IPS-NIHi7 (cell line): Measurements from ENCODE around the gene OR2C1.

ENCODE experiments used
- DNase-seq: peaks from one replicate; pipeline ENCODE4 v3.0.0; 2012; ENCODE audit warnings: mixed read lengths; ENCODE audit errors: extremely low spot score

OR2C1 gene

DNA sequence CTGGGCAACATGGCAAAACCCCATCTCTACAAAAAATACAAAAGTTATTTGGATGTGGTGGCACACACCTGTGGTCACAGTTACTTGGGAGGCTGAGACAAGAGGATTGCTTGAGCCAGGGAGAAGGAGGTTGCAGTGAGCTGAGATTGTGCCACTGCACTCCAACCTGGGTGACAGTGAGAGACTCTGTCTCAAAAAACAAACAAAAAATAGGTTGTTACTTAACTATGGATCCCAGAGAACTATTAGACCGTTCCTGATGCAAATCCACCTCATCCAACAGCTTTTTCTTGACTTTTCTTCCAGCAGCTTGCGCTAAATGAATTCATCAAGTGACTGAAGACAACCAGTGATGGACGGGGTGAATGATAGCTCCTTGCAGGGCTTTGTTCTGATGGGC lies at the start of gene OR2C1:
OR2C1 (plus strand) TSS at position 301 of the 400 bp plus-strand sequence; CDS start at position 353, 52 bp downstream.
- no peak for DNase-seq

DNA sequence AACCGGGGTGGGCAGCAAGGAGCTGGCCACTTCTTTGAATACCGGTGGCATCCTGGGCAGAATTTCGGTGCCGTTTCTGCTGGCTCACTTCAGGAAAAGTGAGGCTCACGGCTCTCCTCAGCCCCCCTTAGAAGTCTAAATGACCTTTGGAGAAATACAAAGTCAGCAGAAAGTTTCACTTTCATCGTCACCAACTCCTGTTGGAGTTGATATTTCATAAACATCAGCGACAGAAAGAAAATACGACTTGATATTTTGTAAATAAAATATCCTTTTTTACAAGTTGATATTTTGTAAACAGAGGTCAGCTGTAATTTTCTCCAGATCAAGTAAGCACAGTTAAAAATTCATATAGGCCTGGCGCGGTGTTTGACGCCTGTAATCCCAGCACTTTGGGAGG lies 49.6 kb upstream of the OR2C1 start:
- no peak for DNase-seq

DNA sequence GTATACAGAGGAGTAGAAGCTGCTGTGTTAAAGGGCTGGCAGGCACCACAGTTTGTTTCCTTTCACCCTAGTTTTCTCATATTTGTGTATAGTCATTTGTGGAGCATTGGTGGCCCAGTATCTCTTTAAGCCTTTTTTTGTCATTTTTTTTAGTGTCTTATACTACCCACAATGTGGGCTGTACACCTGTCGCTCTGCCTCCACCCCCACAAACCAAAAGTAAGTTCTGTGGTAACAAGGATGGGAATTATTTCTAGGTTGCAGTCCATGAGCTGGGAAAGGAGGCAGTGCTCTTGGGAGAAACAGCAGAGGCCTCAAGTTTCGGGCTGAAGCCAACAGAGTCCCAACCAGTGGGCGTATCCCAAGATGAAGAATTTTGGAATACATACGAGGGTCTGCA lies 44.2 kb upstream of the OR2C1 start:
- DNase-seq: no peak

DNA sequence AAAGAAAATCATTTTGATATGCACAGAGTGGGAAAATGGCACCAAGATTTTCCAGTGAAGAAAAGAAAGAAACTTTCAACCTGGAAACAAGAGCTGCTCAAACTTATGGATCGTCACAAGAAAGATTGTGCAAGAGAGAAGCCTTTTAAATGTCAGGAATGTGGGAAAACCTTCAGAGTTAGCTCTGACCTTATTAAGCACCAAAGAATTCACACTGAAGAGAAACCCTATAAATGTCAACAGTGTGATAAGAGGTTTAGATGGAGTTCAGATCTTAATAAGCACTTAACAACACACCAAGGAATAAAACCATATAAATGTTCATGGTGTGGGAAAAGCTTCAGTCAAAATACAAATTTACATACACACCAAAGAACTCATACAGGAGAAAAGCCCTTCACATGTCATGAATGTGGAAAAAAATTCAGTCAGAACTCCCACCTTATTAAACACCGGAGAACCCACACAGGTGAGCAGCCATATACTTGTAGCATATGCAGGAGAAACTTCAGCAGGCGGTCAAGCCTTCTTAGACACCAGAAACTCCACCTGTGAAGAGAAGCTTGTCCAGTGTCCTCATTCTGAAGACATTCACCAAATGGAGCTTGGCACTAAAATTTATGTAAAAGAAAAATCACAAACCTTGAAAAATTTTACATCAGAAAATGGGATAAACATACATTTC lies 38.2 kb upstream of the OR2C1 start:
- DNase-seq: no peak

DNA sequence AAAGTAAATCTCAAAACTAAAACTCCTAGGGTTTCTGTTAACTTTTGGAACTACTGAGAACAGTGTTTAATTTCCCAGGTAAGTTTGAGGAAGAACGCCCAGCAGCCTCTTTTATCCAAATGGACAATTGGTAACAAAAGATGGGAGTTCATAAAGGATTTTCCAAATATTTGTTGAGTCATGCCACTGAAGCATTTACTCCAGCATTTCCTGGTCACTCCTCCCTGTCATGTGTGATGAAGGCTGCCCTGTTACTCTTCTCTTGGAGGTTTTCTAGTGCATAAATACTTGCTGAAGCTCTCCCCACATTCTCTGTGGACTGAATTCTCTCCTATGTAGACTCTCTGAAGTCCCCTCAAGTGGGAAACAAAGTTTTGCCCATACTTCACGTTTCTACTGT lies 33.9 kb upstream of the OR2C1 start:
- DNase-seq: no peak

DNA sequence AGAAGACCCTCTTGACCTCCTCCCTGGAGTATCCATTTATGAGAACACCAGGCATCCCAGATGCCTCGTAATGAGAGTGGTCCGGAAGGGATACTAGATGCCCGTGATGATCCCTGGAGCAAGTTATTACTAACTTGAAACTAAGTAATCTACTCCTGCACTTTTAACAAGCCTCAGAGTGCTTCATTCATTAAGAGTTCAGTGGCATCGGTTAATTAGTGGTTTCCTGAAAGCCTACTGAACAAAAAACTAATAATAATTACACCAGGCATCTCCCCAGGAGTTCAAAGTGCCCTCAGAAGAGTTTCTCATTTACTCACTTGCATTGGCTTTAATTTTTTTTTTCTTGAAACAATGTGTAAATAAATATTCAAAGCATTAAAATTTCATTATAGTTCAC lies 28.2 kb upstream of the OR2C1 start:
- no peak for DNase-seq

DNA sequence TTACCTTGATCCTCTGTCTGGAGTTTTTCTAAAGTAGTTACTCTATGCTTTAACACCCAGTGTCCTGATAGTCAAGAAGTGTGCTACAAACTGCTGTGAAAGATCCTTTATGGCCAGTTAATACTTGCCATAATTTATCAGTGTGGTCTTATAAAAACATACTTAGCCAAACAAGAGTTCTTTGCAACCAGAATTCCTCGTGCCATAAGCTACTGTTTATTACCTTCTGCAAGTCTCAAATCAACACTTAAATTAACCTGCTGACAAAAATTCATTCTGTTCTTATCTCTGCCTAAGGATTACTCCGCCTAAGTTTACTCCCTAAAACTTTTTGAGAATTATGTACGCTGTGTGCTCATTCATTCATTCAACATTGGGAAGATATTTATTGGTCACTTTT lies 27.6 kb upstream of the OR2C1 start:
- no peak for DNase-seq

DNA sequence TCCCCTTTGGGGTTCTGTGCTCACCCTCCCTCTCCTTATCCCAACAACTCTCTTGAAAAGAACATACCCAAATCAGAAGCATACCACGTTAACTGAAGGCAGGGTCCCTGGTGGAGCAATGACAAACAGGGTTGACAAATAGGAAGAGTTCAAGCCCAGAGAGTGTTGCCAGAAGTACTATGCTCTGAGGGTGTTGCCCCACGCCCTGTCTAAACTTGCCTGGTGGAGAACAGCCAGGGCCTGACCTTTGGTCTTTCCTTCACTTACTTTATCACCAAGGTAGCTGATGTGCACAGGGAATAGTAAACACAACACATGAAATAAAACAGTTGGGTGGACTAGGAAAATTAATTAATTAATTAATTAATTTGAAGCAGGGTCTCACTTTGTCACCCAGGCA lies 27.0 kb upstream of the OR2C1 start:
- no peak for DNase-seq

DNA sequence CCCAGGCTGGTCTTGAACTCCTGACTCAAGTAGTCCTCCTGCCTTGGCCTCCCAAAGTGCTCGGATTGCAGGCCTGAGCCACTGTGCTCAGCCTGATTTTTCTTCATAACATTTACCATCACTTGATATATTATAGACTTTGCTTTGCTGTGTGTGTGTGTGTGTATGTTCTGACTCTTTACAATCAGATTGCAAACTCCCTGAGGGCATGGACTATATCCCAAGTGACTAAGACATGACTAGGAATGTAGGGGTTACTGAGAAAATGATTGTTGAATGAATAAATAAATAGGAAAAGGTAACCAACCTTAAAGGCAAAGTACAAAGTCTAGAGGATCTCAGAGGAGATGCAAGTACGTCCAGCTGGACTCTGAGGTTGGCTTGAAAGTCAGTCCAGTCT lies 9.6 kb upstream of the OR2C1 start:
- no peak for DNase-seq

DNA sequence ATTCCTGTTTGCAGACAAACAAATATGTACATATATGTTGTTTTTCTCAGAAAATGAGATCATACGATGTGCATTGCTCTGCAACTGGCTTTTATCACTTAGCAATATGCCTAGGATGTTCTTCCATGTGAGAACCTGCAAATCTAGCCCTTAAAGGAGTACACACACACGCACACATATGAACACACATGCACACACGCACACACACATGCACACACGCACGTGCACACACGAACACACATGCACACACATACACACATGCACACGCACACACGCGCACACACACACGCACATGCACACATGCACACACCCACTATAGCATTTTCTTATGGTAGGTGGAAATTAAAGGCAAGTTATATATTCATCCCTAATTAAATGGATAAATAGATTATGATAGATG lies 8.1 kb upstream of the OR2C1 start:
- DNase-seq: no peak

DNA sequence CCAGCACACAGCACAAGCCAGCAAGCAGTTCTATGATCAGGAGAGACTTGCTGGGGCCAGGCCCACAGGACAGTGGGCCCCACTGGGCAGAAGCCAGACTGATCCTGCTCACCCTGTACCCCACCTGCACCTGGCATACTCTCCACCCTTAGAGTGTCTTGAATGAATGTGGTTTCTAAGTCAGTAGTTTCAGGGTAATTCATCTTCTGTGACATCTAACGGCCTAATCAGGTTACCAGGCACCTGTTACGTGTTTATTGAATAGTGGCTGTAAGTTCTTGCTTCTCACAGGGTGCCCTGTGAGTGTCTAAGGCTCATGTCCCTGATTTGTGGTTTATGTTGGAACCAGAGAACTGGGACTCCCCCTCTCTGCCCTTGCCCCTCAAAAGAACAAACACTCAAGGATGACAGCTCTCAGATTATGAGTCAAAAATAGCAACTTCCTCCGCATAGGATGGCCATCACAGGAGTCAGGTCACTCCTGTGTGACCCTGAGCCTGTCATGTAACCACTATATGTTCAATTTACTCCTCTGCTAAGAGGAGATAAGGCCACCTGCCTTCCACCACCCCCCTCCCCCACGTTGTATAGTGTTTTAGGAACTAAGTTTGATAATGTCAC lies 7.0 kb upstream of the OR2C1 start:
- no peak for DNase-seq

DNA sequence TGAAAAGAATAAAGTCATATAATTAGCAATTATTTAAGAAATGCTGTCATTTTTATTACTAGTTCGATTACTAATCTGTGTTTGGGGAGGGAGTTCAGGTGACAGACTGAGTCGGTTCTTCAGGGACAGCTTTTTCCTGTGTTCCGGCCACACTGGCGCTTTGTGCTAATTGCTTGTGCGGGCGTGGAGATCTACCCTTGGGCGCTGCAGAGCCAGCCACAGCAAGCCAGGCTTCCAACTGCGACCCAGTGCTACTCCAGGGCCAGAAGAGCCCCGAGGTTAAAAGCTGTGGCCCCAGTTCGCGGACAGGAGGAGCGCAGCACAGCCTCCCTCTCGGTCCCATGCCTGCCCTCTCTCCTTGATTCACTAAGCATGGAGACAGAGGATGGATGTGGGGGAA lies 6.5 kb upstream of the OR2C1 start:
- no peak for DNase-seq

DNA sequence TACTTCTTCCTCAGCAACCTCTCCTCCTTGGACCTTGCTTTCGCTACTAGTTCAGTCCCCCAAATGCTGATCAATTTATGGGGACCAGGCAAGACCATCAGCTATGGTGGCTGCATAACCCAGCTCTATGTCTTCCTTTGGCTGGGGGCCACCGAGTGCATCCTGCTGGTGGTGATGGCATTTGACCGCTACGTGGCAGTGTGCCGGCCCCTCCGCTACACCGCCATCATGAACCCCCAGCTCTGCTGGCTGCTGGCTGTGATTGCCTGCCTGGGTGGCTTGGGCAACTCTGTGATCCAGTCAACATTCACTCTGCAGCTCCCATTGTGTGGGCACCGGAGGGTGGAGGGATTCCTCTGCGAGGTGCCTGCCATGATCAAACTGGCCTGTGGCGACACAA lies 429 bp downstream of the OR2C1 start:
- no peak for DNase-seq

DNA sequence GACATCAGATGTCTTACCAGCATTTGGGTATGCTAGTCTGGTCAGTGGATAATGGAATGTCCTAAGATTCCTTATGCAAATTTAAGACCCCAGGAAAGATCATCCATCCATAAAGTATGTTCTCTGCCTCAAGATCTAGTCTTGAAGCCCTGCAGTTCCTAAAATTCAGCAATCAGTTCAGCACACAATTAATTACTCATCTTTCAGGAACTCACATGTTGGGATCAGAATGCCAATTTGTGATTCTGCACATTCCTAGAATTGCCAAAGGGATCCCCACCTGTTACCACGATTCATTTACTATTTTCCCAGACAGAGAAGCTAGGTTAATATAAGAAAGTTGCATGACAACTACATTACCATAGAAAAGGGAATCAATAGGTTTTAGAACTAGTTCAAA lies 3.2 kb downstream of the OR2C1 start:
- DNase-seq: no peak

DNA sequence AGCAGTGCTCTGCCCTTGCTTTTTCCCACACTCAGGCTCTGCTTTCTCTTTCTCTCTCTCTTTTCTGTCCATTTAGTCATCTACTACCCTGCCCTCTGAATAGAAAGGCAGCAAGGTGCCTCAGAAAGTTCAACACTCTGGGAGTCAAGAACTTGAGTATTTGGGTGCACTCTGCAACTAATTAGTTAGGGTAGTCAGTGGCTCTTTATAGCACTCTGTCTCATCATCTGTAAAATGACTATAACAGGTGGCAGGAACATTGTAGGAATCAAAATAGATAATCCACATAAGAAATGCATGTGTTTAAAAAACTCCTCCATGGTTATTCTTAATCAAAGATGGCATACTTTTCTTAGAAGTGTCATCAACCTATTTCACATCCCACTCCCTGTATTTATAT lies 7.2 kb downstream of the OR2C1 start:
- DNase-seq: no peak

DNA sequence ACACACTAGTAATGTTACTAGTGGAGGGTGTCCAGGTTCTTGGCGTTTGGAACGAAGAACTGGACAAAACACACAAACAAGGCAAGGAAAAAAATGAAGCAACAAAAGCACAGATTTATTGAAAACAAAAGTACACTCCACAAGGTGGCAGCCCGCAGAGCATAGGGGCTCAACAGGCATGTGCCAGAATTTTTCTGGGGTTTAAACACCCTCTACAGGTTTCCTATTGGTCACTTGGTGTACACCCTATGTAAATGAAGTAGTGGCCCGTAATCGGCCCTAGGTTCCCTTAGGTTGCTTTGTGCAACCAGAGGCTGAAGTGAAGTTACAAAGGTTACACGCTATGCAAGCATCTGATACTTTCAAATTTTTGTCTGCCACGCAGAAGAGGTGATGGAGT lies 8.1 kb downstream of the OR2C1 start:
- no peak for DNase-seq

DNA sequence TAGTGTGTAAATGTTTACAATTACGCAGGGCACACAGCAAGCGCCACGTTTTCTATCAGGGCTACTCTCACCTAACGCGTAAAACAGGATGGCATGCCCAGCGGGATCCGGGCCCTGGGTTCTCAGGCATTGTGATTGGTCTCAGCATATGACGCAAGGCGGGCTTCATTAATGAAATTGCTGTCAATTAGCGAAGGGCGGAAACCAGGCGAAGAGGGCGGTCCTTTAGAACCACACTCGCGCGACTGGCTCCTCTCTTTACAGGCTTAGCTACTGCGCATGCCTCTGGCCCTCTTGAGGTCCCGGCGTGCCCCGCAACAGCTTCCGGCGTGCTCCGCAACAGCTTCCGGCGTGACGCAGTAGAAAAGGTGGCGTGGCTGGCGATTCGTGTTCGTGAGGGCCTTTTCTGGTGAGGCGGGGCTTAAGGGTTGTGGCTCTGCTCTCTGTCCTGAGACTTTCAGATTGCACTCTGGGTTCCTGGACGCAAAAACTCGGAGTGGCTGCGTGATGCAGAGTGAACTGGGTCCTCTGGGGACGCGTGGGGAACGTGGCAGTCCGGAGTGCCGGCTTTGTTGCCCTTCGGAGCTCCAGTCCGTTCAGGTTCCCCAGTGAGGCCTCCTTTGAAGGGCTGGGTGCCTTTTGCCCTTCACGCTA lies 9.2 kb downstream of the OR2C1 start:
- no peak for DNase-seq

DNA sequence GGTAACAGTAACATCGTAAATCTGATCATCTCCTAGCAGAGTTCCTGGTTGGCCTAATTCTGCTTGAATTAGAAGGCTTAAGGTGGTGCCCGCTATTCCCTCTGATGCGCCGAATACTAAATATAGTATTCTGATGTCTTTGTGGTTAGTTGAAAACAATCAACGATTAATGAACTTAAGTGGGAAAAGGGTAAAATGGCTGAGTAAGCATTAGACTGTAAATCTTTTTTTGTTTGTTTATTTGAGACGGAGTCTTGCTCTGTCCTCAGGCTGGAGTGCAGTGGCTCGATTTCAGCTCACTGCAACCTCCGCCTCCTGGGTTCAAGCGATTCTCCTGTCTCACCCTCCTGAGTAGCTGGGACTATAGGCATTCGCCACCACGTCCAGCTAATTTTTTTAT lies 13.4 kb downstream of the OR2C1 start:
- DNase-seq: no peak

DNA sequence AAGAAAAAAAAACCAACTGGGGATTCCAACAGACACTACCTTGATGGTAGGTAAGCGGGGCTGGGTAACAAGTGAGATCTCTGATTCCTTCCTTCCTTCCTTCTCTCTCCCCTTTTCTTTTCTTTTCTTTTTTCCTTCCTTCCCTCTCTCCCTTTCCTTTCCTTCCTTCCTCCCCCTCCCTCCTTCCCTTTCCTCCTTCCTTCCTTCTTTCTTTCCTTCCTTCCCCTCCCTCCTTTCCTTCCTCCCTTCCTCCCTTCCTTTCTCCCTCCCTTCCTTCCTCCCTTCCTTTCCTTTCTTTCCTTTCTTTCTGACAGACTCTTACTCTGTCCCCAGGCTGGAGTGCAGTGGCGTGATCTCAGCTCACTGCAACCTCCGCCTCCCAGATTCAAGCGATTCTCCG lies 20.0 kb downstream of the OR2C1 start:
- DNase-seq: no peak

DNA sequence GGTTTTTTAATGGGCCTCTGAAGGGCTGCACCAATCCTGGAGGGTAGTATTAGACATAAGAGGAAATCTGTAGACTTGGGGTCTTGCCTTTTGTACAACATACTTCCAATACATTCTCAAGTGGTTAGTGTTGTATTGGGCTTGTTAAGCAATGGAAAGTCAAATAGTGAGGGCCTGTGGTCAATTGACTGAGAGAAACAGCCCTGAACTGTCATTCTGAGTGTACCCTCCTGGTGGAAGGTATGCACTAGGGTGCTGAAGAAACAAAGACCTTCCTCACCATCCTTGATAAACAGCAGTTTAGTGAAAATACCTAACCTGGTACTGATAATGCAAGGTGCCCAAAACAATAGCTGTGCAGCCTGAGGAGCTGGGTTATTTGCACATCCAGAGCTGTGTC lies 22.2 kb downstream of the OR2C1 start:
- DNase-seq: no peak

DNA sequence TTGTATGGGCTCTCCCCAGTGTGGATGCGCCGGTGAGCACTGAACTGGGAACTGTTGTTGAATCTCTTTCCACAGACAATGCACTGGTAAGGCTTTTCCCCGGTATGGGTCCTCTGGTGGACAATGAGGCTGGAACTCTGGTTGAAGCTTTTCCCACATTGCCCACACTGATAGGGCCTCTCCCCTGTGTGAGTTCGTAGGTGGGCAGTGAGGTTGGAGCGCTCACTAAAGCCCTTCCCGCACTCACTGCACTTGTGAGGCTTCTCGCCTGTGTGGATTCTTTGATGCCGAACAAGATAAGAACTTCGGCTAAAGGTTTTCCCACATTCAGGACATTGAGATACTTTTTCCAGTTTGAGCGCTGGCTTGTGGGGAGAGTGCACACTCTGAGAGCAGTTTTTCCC lies 27.4 kb downstream of the OR2C1 start:
- DNase-seq: no peak

DNA sequence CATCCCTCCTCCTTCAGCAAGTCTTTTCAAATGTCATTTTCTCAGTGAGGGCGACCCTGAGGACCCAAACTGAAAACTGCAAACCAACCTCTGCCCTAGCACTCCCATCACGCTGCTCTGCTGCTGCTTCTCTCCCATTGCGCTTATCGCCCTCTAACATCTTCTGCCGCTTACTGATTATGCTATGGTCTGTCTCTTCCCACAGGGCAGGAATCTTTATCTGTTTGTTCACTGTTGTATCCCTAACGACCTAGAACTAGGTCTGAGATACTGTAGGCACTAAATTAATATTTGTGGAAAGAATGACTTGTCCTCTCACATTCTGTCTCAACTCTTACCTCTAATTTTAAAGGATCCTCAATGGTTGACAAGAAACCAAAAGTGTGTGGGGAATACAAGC lies 32.6 kb downstream of the OR2C1 start:
- DNase-seq: no peak

DNA sequence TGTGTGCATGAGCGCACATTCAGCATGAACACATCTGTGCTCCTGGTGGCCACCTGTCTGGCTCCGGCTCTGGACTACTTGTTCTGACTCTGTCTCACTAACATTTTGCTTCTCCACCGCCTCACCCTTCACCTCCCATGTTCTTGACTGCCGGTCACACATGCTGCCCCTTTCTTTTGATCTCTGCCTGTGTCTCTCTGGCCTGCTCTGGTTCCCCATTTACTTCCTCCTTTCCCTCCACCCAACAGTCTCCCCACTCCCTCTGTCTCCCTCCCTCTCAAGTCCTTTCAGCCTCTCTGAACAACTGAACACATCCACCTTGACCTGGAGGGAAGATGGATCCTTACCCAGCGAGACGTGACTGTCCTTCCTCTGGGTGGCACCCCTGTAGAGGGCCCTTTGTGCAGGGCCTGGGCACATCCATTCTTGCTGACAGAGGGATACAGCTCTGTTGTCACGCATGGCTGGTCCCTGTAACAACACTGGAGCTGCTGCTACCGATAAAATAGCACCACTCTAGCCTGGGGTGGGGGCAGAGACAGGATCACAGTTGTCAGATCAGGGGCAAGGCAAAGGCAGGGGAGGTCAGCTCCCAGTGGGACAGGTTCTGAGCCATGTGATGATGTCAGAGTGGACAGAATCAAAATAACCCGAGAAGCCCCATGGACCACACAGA lies 34.1 kb downstream of the OR2C1 start:
- DNase-seq: no peak
